Testis (tissue), 2 donors: Measurements from ENCODE around the gene EIF3F.

Experiments used
- POLR2A ChIP-seq: fragments of 450-650 bp; IDR thresholded peaks from one replicate; pipeline ENCODE4 v1.6.1; 2017; ENCODE audit warnings: antibody characterized with exemption, mild to moderate bottlenecking, moderate library complexity
- TF ChIP-seq, protein P1 (sequence below), 3 experiments: fragments of 450-650 bp in 2 of 3; fragments of 200-600 bp in 1 of 3; sonication (generic) in 1 of 3; IDR thresholded peaks; one replicate each; pipeline ENCODE4 v1.5.1; 2016 to 2019; ENCODE audit warnings: antibody characterized with exemption in 3 of 3, mild to moderate bottlenecking in 2 of 3, moderate library complexity in 1 of 3

DNA sequence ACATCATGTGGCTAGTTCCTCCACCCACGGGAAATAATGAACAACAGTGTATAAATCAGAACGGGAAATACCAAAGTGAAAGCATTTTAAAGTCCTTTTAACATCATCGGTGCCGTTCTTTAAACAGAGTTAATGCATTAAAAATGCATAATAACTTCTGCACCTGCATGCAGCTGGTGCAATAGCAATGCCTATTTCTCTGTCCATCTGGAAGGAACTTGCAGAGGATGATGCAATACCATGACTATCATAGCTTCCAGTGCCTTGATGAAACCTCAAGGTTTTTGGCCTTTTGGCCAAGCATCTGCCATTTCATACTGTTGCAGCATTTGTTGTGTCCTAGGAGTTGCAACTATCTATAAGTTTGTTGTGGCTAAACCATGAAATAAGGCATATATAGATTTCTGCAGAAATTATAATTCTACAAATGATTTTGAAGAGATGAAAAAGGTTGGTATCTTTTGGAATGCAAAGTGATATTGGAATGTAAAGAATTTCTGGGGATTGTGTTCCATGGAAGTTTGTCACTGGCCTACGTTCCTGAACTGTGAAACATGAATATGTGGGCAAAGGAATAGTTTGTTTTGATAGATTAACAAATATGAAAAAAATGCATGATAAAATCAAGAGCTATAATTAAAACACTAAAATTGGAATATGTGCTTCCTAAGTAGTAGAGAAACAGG, 9.8 kb upstream of the EIF3F start:
- TF ChIP-seq, protein P1, sequence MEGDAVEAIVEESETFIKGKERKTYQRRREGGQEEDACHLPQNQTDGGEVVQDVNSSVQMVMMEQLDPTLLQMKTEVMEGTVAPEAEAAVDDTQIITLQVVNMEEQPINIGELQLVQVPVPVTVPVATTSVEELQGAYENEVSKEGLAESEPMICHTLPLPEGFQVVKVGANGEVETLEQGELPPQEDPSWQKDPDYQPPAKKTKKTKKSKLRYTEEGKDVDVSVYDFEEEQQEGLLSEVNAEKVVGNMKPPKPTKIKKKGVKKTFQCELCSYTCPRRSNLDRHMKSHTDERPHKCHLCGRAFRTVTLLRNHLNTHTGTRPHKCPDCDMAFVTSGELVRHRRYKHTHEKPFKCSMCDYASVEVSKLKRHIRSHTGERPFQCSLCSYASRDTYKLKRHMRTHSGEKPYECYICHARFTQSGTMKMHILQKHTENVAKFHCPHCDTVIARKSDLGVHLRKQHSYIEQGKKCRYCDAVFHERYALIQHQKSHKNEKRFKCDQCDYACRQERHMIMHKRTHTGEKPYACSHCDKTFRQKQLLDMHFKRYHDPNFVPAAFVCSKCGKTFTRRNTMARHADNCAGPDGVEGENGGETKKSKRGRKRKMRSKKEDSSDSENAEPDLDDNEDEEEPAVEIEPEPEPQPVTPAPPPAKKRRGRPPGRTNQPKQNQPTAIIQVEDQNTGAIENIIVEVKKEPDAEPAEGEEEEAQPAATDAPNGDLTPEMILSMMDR (IDR thresholded peaks at IDR 0.05): no peak
- no peak for TF ChIP-seq POLR2A
